Measurements from ENCODE around the gene SLC43A2.

GRCh38 chr17:1560858-1561355, 67.7 kb downstream of the SLC43A2 start:
- TF ChIP-seq EZH2 (IDR thresholded peaks at IDR 0.05; ENCODE audit: borderline replicate concordance, low read depth, low read length, poor library complexity, severe bottlenecking) = no peak
- TF ChIP-seq CTCF (conservative IDR thresholded peaks at IDR 0.05; ENCODE audit: low read depth, low read length) = no peak

Data from A673 (cell line).